Heart left ventricle (tissue), 16 donors: Measurements from ENCODE around the gene A3GALT2. TPM values are rescaled to one million over a fixed set of nuclear protein-coding genes. Genes with fewer than 3 reads are reported as not detected.

Source experiments
- ATAC-seq, 4 donors: fragments of 200-7000 bp; cut with Tn5 transposase; one replicate each; pipeline ENCODE4 v1.9.1; 2020 to 2022; ENCODE audit warnings: moderate library complexity in 4 of 4, mild to moderate bottlenecking in 3 of 4, moderate number of reproducible peaks in 1 of 4
- DNase-seq, 5 donors: peaks; one replicate each; pipeline ENCODE4 v3.0.0-alpha.2; 2020
- H3K27ac ChIP-seq, 12 donors: fragments of 200-600 bp; sonication (generic) in 4 of 12; one replicate each; pipeline versions ENCODE4 v1.5.0 to v1.8.0; 2016 to 2022; ENCODE audit warnings: mild to moderate bottlenecking in 2 of 12
- H3K27me3 ChIP-seq, 9 donors: fragments of 200-600 bp; sonication (generic) in 2 of 9; one replicate each; pipeline versions ENCODE4 v1.5.1 to v1.8.0; 2016 to 2022; ENCODE audit warnings: mild to moderate bottlenecking in 3 of 9
- H3K36me3 ChIP-seq, 9 donors: fragments of 200-600 bp; sonication (generic) in 2 of 9; one replicate each; pipeline versions ENCODE4 v1.5.0 to v1.8.0; 2018 to 2022; ENCODE audit warnings: mild to moderate bottlenecking in 2 of 9
- H3K4me1 ChIP-seq, 12 donors: fragments of 200-600 bp; sonication (generic) in 4 of 12; one replicate each; pipeline versions ENCODE4 v1.5.0 to v1.8.0; 2016 to 2022; ENCODE audit warnings: mild to moderate bottlenecking in 3 of 12
- H3K4me3 ChIP-seq, 12 donors: fragments of 200-600 bp; sonication (generic) in 4 of 12; one replicate each; pipeline versions ENCODE4 v1.5.0 to v1.8.0; 2017 to 2022; ENCODE audit warnings: mild to moderate bottlenecking in 9 of 12, moderate library complexity in 4 of 12
- H3K9me3 ChIP-seq, 12 donors: fragments of 200-600 bp; sonication (generic) in 4 of 12; one replicate each; pipeline versions ENCODE4 v1.5.0 to v1.8.0; 2016 to 2022; ENCODE audit warnings: mild to moderate bottlenecking in 1 of 12
- CTCF ChIP-seq, 12 donors: fragments of 200-600 bp; sonication (generic) in 4 of 12; IDR thresholded peaks; one replicate each; pipeline versions ENCODE4 v1.5.0 to v1.8.0; 2018 to 2022; ENCODE audit warnings: antibody characterized with exemption in 12 of 12, mild to moderate bottlenecking in 5 of 12
- POLR2A ChIP-seq, 2 donors: fragments of 450-650 bp; IDR thresholded peaks; one replicate each; pipeline ENCODE4 v1.6.1; 2017; ENCODE audit warnings: antibody characterized with exemption in 2 of 2, mild to moderate bottlenecking in 2 of 2, moderate library complexity in 2 of 2
- WGBS, 4 donors: extraction: QIAGEN DNeasy Blood & Tissue Kit in 2 of 4; methylation state at CpG; one replicate each; pipeline versions ENCODE4 v1.1.5 to v1.1.7; 2013 to 2018; 5-methylcytosine and 5-hydroxymethylcytosine counted together
- intact Hi-C, 10 donors: fragments of 100-400 bp; cut with DNase I; formaldehyde crosslinking; loops; one replicate each; pipeline versions ENCODE4 v1.11.1 to v1.14.2; 2022
- polyA plus RNA-seq, 2 donors: library from polyadenylated mRNA; stranded (reverse); fragments of 200-250 nt; gene quantifications; one replicate each; pipeline ENCODE4 v1.2.3, GENCODE V29; 2013
- total RNA-seq, 9 donors: library from RNA; depleted of rRNA in 2 of 9; stranded (reverse); fragments of >200 nt in 2 of 9; fragmentation: NEBNext Ultra II Directional in 3 of 9; extraction: Animal tissue kit (Norgen Biotek cat#: 25700) in 3 of 9; gene quantifications; one replicate each; pipeline versions ENCODE4 v1.1.0 to v1.2.4, GENCODE V29; 2016 to 2023
- donor health status: ischemic (EF 13 %, LVEDD 7.1; RV severe dilation, severe dysfunction).
- donor health status: healthy with polysubstance abuse.
- donor health status: DM: no; HTN: yes; CAD: no.
- donor health status: DM: no; HTN: no; CAD: no.
- donor health status: ischemic (EF 25% LVEDD 6.9; RV normal size, moderate dysfunction).
- donor health status: ischemic (EF 25% LVEDD 5.7; RV mildly dilated, moderate dysfunction).
- donor health status: healthy.
- donor health status: DM: yes; HTN: yes; CAD: no.
- donor health status: ischemic (EF 35%, LVEDD 5.7; RV mildly dilated, moderate dysfunction).
- donor health status: nonischemic (EF 11% LVEDD 7.7; RV severe dilation, severe dysfunction).
- donor health status: DM: yes; HTN: yes; CAD: no.
- donor health status: PGD.
- donor health status: ischemic (EF 29% LVEDD 5.4; RV normal size, mild dysfunction).
- donor health status: nonischemic (EF 23%, LVEDD 6.1; RV moderate dilation, normal function).

A3GALT2 gene
- total and polyA plus RNA-seq, 11 donors: 0.40 TPM; not detected in 10

GRCh38 chr1:33358114-33358794 lies 37.4 kb upstream of the A3GALT2 start:
- Histone ChIP-seq H3K4me1 (peaks cover 1 to 53% (median 25%) of the 10 kb centered on the region in 12 donors), H3K27me3 (no peaks in the 10 kb centered on the region), H3K36me3 (peaks cover 0 to 18% (median 8%) of the 10 kb centered on the region in 9 donors), H3K9me3 (no peaks in the 10 kb centered on the region), H3K27ac (peak overlapping the region in 1 of 12 donors; percentile 13), H3K4me3 (no peak overlapping the region)
- DNase-seq (no peak), ATAC-seq (no peak)
- intact Hi-C loops: no loop called here
- 49 to 66% (median 60%) methylated on average over 4 of the region's 4 CpGs for WGBS, 4 donors
- TF ChIP-seq CTCF (IDR thresholded peaks at IDR 0.05): no peak

GRCh38 chr1:33357099-33357498 lies 36.2 kb upstream of the A3GALT2 start:
- Histone ChIP-seq H3K9me3 (no peaks in the 10 kb centered on the region), H3K27me3 (no peaks in the 10 kb centered on the region), H3K4me1 (peaks cover 0 to 41% (median 14%) of the 10 kb centered on the region in 12 donors), H3K4me3 (no peak overlapping the region), H3K36me3 (peaks cover 0 to 21% (median 8%) of the 10 kb centered on the region in 9 donors), H3K27ac (no peak overlapping the region)
- intact Hi-C loops: no loop called here
- ATAC-seq (no peak), DNase-seq (no peak)
- 94 to 98% (median 96%) methylated on average over 5 of the region's 5 CpGs for WGBS, 4 donors
- TF ChIP-seq CTCF (IDR thresholded peaks at IDR 0.05): no peak
- no peak for TF ChIP-seq POLR2A (IDR thresholded peaks at IDR 0.05)

- H3K27me3 ChIP-seq: no peaks in the 10 kb centered on the region
- ATAC-seq (no peak), DNase-seq (no peak)
- H3K27ac ChIP-seq: no peak overlapping the region
- peaks cover 0 to 29% (median 6%) of the 10 kb centered on the region in 12 donors for H3K4me1 ChIP-seq
- H3K36me3 ChIP-seq: peaks cover 0 to 21% (median 8%) of the 10 kb centered on the region in 9 donors
- 89 to 97% (median 96%) methylated on average over 13 to 16 of the region's 16 CpGs for WGBS, 4 donors
- no peaks in the 10 kb centered on the region for H3K9me3 ChIP-seq
- H3K4me3 ChIP-seq: no peak overlapping the region
- intact Hi-C loops: no loop called here
- TF ChIP-seq CTCF (IDR thresholded peaks at IDR 0.05) (no peak), POLR2A (IDR thresholded peaks at IDR 0.05) (no peak)
Measured at GRCh38 chr1:33354707-33355316, 33.9 kb upstream of the A3GALT2 start.

GRCh38 chr1:33353531-33353930 lies 32.6 kb upstream of the A3GALT2 start:
- no peak for TF ChIP-seq POLR2A (IDR thresholded peaks at IDR 0.05)
- TF ChIP-seq CTCF (IDR thresholded peaks at IDR 0.05): no peak
- ATAC-seq: no peak
- H3K36me3 ChIP-seq: peaks cover 0 to 21% (median 8%) of the 10 kb centered on the region in 9 donors
- 81 to 95% (median 92%) methylated on average over 5 of the region's 5 CpGs for WGBS, 4 donors
- H3K9me3 ChIP-seq: no peaks in the 10 kb centered on the region
- H3K27me3 ChIP-seq: no peaks in the 10 kb centered on the region
- no peak overlapping the region for H3K27ac ChIP-seq
- intact Hi-C loops: no loop called here
- DNase-seq: no peak
- H3K4me1 ChIP-seq: peaks cover 0 to 21% (median 6%) of the 10 kb centered on the region in 12 donors
- H3K4me3 ChIP-seq: no peak overlapping the region
